HUES64 (cell line): ENCODE results near the gene HEATR5B.

Experiments
- H3K27ac ChIP-seq: 2 replicates; pipeline ENCODE4 v1.7.0; 2013; ENCODE audit warnings: low read depth, low read length, inconsistent platforms
- H3K27me3 ChIP-seq: 2 replicates; pipeline ENCODE4 v1.6.1; 2013; ENCODE audit warnings: mild to moderate bottlenecking, low read length; ENCODE audit not compliant: insufficient read depth
- H3K36me3 ChIP-seq: 2 replicates; pipeline ENCODE4 v1.6.1; 2013; ENCODE audit warnings: mild to moderate bottlenecking, low read length; ENCODE audit not compliant: insufficient read depth
- H3K4me1 ChIP-seq: 2 replicates; pipeline ENCODE4 v1.6.1; 2013; ENCODE audit warnings: mild to moderate bottlenecking, low read length, moderate library complexity; ENCODE audit not compliant: insufficient read depth
- H3K4me3 ChIP-seq: 2 replicates; pipeline ENCODE4 v1.5.1; 2013; ENCODE audit warnings: mild to moderate bottlenecking, low read length, moderate library complexity
- H3K9ac ChIP-seq: 2 replicates; pipeline ENCODE4 v1.6.1; 2013; ENCODE audit warnings: mild to moderate bottlenecking, low read depth, low read length
- H3K9me3 ChIP-seq: 2 replicates; pipeline ENCODE4 v1.6.1; 2013; ENCODE audit warnings: low read depth, low read length; ENCODE audit not compliant: insufficient read depth
- WGBS: fragments of 150-250, 120-280 bp; methylation state at CpG from one replicate; pipeline ENCODE4 v1.1.7; 2013; ENCODE audit warnings: missing lambda C conversion rate; 5-methylcytosine and 5-hydroxymethylcytosine counted together

HEATR5B gene

GRCh38 chr2:37100054-37100453, 15.9 kb upstream of the HEATR5B start:
- Histone ChIP-seq H3K4me3 (no peak overlapping the region), H3K27me3 (no peaks in the 10 kb centered on the region), H3K9me3 (no peaks in the 10 kb centered on the region), H3K27ac (no peak overlapping the region), H3K36me3 (peaks cover 22% of the 10 kb centered on the region), H3K4me1 (peaks cover 2% of the 10 kb centered on the region; the same call in 1 of the 2 replicates), H3K9ac (no peak overlapping the region)
- 82% methylated on average over 1 of the region's 1 CpG for WGBS

- no peaks in the 10 kb centered on the region for H3K4me1 ChIP-seq
- H3K9me3 ChIP-seq, result no peaks in the 10 kb centered on the region
- WGBS, result 97% methylated on average over 4 of the region's 4 CpGs
- H3K36me3 ChIP-seq, result peaks cover 32% of the 10 kb centered on the region
- no peak overlapping the region for H3K27ac ChIP-seq
- no peaks in the 10 kb centered on the region for H3K27me3 ChIP-seq
- H3K4me3 ChIP-seq, result no peak overlapping the region
- no peak overlapping the region for H3K9ac ChIP-seq
Measured at GRCh38 chr2:37098416-37099118, 14.4 kb upstream of the HEATR5B start.

- Histone ChIP-seq H3K36me3 (peaks cover 37% of the 10 kb centered on the region), H3K9me3 (no peaks in the 10 kb centered on the region), H3K27ac (no peak overlapping the region), H3K4me1 (no peaks in the 10 kb centered on the region), H3K4me3 (no peak overlapping the region), H3K27me3 (no peaks in the 10 kb centered on the region), H3K9ac (no peak overlapping the region)
- 86% methylated on average over 1 of the region's 1 CpG for WGBS
Measured at GRCh38 chr2:37096568-37096967, 12.4 kb upstream of the HEATR5B start.

GRCh38 chr2:37091873-37092272, 7.7 kb upstream of the HEATR5B start:
- H3K27ac ChIP-seq, result no peak overlapping the region

GRCh38 chr2:37090019-37090477, 5.9 kb upstream of the HEATR5B start:
- Histone ChIP-seq H3K27ac (no peak overlapping the region), H3K27me3 (no peaks in the 10 kb centered on the region), H3K4me3 (no peak overlapping the region), H3K4me1 (peaks cover 4% of the 10 kb centered on the region; the same call in 1 of the 2 replicates), H3K9ac (no peak overlapping the region), H3K36me3 (peaks cover 24% of the 10 kb centered on the region), H3K9me3 (no peaks in the 10 kb centered on the region)
- WGBS, result 97% methylated on average over 4 of the region's 4 CpGs

More at GRCh38 chr2:37091873-37092272, 7.7 kb upstream of the HEATR5B start:
- Histone ChIP-seq H3K27me3 (no peaks in the 10 kb centered on the region), H3K9me3 (no peaks in the 10 kb centered on the region), H3K4me3 (no peak overlapping the region), H3K9ac (no peak overlapping the region), H3K4me1 (no peaks in the 10 kb centered on the region), H3K36me3 (peaks cover 29% of the 10 kb centered on the region)
- 93% methylated on average over 5 of the region's 5 CpGs for WGBS

GRCh38 chr2:37085731-37086147, 1.6 kb upstream of the HEATR5B start:
- H3K9ac ChIP-seq, result no peak overlapping the region
- H3K4me3 ChIP-seq, result no peak overlapping the region
- H3K27ac ChIP-seq, result no peak overlapping the region
- no peaks in the 10 kb centered on the region for H3K9me3 ChIP-seq
- H3K4me1 ChIP-seq, result peaks cover 5% of the 10 kb centered on the region; the same call in 1 of the 2 replicates
- H3K36me3 ChIP-seq, result peaks cover 6% of the 10 kb centered on the region; the same call in 1 of the 2 replicates
- 91% methylated on average over 1 of the region's 1 CpG for WGBS
- H3K27me3 ChIP-seq, result no peaks in the 10 kb centered on the region

- peak overlapping the region; percentile 85 for H3K4me3 ChIP-seq
- peaks cover 5% of the 10 kb centered on the region; the same call in 1 of the 2 replicates for H3K4me1 ChIP-seq
- peaks cover 2% of the 10 kb centered on the region; the same call in 1 of the 2 replicates for H3K36me3 ChIP-seq
- 9% methylated on average over 9 of the region's 10 CpGs for WGBS
- no peaks in the 10 kb centered on the region for H3K27me3 ChIP-seq
- no peaks in the 10 kb centered on the region for H3K9me3 ChIP-seq
- H3K27ac ChIP-seq, result no peak overlapping the region
- peak overlapping the region; percentile 17; the same call in 1 of the 2 replicates for H3K9ac ChIP-seq
Measured at GRCh38 chr2:37084797-37085196, 625 bp upstream of the HEATR5B start.

- no peak overlapping the region for H3K4me3 ChIP-seq
- H3K36me3 ChIP-seq, result peaks cover 32% of the 10 kb centered on the region
- H3K9ac ChIP-seq, result no peak overlapping the region
- no peaks in the 10 kb centered on the region for H3K27me3 ChIP-seq
- H3K9me3 ChIP-seq, result no peaks in the 10 kb centered on the region
- no peak overlapping the region for H3K27ac ChIP-seq
- H3K4me1 ChIP-seq, result peaks cover 5% of the 10 kb centered on the region; the same call in 1 of the 2 replicates
- WGBS, result 93% methylated on average over 3 of the region's 3 CpGs
Measured at GRCh38 chr2:37080689-37081088, 3.5 kb downstream of the HEATR5B start.

GRCh38 chr2:37080266-37080665, 3.9 kb downstream of the HEATR5B start:
- 93% methylated on average over 2 of the region's 2 CpGs for WGBS
- no peak overlapping the region for H3K27ac ChIP-seq
- peaks cover 2% of the 10 kb centered on the region; the same call in 1 of the 2 replicates for H3K4me1 ChIP-seq
- no peak overlapping the region for H3K4me3 ChIP-seq
- H3K27me3 ChIP-seq, result no peaks in the 10 kb centered on the region
- H3K9me3 ChIP-seq, result no peaks in the 10 kb centered on the region
- peaks cover 37% of the 10 kb centered on the region for H3K36me3 ChIP-seq
- H3K9ac ChIP-seq, result no peak overlapping the region

- Histone ChIP-seq H3K4me3 (no peak overlapping the region), H3K9me3 (no peaks in the 10 kb centered on the region), H3K9ac (no peak overlapping the region), H3K27me3 (no peaks in the 10 kb centered on the region), H3K4me1 (no peaks in the 10 kb centered on the region), H3K36me3 (peaks cover 64% of the 10 kb centered on the region), H3K27ac (no peak overlapping the region)
- 100% methylated on average over 2 of the region's 2 CpGs for WGBS
Measured at GRCh38 chr2:37070931-37071330, 13.2 kb downstream of the HEATR5B start.

GRCh38 chr2:37068686-37069085, 15.5 kb downstream of the HEATR5B start:
- Histone ChIP-seq H3K36me3 (peaks cover 65% of the 10 kb centered on the region), H3K9ac (no peak overlapping the region)
- 93% methylated on average over 5 of the region's 6 CpGs for WGBS

More at GRCh38 chr2:37068686-37069085, 15.5 kb downstream of the HEATR5B start:
- no peak overlapping the region; the same call in 1 of the 2 replicates for H3K27ac ChIP-seq
- H3K4me3 ChIP-seq, result no peak overlapping the region
- no peaks in the 10 kb centered on the region for H3K27me3 ChIP-seq
- no peaks in the 10 kb centered on the region for H3K9me3 ChIP-seq
- no peaks in the 10 kb centered on the region for H3K4me1 ChIP-seq
